Measurements from ENCODE around the gene CD82.

DNA sequence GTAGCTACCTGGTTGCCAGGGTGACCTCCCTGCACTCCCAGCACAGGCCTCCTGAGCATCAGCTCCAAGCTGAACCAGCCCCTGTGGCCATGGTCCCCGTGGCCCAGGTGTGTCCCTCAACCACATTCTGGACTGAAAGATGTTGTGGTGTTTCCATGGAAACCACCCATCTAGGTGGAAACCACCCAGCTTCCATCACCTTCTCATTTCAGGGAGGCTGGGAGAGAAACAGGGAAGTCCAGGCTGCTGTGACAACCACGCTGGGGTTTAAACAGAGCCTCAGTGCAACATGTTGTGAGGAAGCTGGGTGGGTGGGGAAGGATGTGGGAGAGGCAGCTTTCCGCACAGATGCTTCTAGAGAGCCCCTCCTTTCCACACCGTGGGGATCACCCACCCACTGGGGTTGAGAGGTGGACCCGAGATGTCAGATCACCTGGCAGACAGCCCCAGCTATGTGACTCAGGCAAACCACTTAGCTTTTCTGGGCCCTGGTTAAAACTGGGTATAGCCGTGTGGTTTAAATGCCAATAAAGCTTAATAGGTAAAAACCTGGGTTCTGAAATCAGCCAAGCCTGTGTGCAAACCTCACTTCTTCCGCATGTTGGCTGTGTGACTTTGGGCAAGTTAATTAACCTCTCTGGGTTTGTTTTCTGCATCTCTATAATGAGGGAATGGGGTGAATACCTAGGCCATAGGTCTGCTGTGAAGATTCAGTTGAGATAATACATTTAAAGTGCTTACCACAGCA lies 46.4 kb downstream of the CD82 start:
- TF ChIP-seq CTCF (IDR thresholded peaks at IDR 0.05) (no peak), POLR2AphosphoS5 (IDR thresholded peaks at IDR 0.05; ENCODE audit: low read depth, low read length) (no peak), TCF7L2 (IDR thresholded peaks at IDR 0.05; ENCODE audit: low read depth, low read length) (no peak), SIN3A (IDR thresholded peaks at IDR 0.05; ENCODE audit: borderline replicate concordance, insufficient read depth, low read depth, low read length) (no peak)
